Head of caudate nucleus (tissue), 42 donors: ENCODE measurements around the gene EPB41L3.
"Not testable (repeated sequence)": the region's sequence is repeated elsewhere in the genome, so short reads cannot be mapped to it uniquely, and the experiment has no call there.

ENCODE experiments used
- DNase-seq, 42 donors: peaks; one replicate each; pipeline versions ENCODE4 v3.0.0 to v3.0.0-alpha.2; 2020 to 2021; ENCODE audit warnings: mixed read lengths in 7 of 42
- intact Hi-C: fragments of 100-400 bp; cut with DNase I; formaldehyde crosslinking; loops from one replicate; pipeline ENCODE4 v1.15.0; 2022

Gene EPB41L3

GRCh38 chr18:5538544-5538943 is 5.3 kb downstream of the EPB41L3 start:
- intact Hi-C loops: no loop called here
- no peak for DNase-seq

- intact Hi-C loops: no loop called here
- DNase-seq: no peak
Measured at GRCh38 chr18:5537860-5538259, 5.9 kb downstream of the EPB41L3 start.

GRCh38 chr18:5534845-5535244 is 9.0 kb downstream of the EPB41L3 start:
- intact Hi-C loops: no loop called here
- no peak for DNase-seq

- intact Hi-C loops: no loop called here
- DNase-seq: no peak
Measured at GRCh38 chr18:5532066-5532465, 11.7 kb downstream of the EPB41L3 start.

- intact Hi-C loops: no loop called here
- DNase-seq: no peak
Measured at GRCh38 chr18:5530629-5531178, 13.1 kb downstream of the EPB41L3 start.

DNA sequence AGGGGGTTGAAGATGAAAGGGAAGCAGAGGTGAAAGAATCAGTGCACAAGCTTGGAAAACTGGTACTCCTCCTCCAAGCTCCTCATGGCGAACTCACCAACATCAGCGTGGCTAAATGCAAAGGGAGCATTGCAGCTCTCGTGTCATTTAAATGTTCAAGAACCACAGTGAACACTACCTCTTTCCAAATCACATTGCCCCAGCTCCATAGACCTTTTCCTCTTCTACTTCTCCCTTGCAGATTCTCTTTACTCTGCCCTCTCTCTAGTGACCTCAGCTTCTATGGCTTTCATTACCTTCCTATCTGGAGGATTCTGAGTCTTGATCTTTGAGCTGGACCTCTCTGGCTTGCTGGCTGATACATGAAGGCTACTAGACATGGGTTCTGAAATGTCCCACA is 14.3 kb downstream of the EPB41L3 start:
- DNase-seq: no peak
- intact Hi-C loops: no loop called here

DNA sequence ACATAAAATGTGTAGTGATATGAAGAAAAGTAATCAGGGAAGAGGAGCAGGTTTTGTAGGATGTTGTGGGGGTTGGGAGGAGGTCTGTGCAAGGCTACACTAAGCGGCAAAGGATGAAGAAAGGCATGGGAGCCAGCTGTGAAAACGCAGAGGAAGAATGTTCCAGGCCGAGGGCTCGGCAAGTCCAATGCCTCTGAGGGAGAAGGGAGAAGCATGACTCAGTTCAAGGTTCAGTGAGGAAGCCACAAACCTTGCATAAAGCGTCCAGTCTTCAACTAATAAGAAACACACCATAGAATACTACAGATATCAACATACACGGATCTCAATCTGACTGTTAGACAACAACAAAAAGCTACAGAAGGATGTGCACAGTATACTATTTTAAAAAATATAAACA is 16.2 kb downstream of the EPB41L3 start:
- peak in 1 of 42 donors; percentile 31 for DNase-seq
- intact Hi-C loops: no loop called here

DNA sequence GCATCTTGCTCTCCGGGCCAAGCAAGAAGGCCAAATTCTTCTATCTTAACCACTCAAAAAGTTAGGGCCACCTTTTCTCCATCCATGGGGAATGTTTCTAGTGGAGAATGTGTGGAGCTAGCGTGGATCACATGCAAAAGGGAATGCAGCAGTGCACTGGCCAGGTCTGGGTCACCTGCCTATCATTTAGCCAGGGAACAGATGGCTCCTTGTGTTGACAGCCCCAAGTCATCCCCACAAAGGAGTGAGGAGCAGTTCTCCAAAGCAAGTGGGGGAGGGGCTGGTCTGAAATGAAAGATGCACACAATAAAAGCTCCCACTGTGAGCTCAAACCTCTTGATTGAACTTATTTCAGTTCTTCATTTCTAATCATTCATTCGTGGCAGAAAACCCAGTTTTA is 19.1 kb downstream of the EPB41L3 start:
- DNase-seq: no peak
- intact Hi-C loops: no loop called here

DNA sequence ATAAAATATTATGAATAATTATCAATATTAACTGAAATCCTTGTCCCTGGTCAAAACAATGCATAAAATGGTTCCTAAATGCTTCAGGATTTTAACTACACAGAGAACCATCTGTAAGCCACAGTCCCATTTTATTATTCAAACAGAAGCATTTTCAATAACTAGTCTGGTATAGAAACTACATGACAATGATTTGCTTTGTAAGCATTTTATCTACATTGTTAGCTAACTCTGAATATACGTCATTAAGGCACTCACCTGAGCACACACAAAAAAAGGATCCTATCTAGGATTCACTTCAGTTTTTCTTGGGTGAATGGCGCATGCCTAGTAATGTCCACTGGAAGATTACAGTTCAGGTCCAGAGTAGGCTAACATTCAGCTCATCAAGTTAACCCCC is 22.8 kb downstream of the EPB41L3 start:
- no peak for DNase-seq

GRCh38 chr18:5520464-5520863 is 23.3 kb downstream of the EPB41L3 start:
- DNase-seq: no peak
- intact Hi-C loops: no loop called here

More for the DNA sequence above, 22.8 kb downstream of the EPB41L3 start:
- intact Hi-C loops: no loop called here

- intact Hi-C loops: no loop called here
- no peak for DNase-seq
Measured at GRCh38 chr18:5519448-5520298, 24.1 kb downstream of the EPB41L3 start.

DNA sequence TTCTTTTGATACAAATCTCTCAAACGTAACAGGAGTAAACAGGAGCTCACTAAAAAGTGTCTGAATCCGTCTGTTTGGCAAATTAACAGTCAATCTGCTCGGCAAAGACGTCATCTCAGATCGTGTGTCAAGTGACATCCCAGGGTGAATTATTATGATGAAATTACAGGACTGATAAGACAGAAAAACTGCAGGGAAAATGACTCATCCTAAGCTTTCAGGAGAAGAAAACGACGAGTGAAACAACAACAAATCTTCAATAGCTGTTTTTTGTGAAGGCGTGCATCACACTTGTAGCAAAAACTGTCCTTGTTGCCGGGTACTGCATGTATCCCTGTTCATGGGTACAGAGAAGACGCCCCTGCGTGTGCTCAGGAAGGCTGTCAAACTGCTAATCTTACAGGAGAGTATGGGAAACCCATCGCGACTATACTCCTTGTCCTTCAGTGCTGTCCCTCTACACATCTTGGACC is 24.9 kb downstream of the EPB41L3 start:
- DNase-seq: no peak
- intact Hi-C loops: no loop called here

DNA sequence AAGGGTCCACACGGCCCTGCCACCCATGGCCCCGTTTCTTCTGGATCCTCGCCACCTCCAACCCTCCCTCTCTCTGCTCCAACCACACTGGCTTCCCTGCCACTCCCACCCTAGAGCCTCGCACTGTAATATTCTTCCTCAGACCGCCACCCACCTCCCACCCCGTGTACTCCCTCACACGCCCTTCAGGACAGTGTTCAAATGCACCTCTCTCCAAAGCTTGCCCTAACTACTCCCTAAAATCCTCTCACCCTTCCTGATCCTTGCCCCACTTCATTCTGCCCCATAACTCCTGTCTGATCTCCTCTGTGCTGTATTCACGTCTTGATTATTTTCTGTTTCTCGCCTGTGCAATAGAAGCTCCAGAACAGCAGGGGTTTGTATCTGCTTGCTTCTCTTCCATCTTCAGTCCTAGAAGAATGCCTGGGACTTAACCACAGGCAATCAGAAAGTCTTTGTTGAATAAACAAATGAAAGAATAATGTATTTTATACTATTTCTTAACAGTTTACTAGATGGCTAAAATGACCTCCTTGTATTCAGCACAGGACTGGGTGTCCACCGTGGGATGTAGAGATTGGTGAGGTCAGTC is 25.5 kb downstream of the EPB41L3 start:
- intact Hi-C loops: no loop called here
- DNase-seq: no peak

GRCh38 chr18:5516841-5517240 is 27.0 kb downstream of the EPB41L3 start:
- intact Hi-C loops: no loop called here
- no peak for DNase-seq

GRCh38 chr18:5515011-5515784 is 28.6 kb downstream of the EPB41L3 start:
- peak in 1 of 42 donors; percentile 13 for DNase-seq
- intact Hi-C loops: no loop called here

DNA sequence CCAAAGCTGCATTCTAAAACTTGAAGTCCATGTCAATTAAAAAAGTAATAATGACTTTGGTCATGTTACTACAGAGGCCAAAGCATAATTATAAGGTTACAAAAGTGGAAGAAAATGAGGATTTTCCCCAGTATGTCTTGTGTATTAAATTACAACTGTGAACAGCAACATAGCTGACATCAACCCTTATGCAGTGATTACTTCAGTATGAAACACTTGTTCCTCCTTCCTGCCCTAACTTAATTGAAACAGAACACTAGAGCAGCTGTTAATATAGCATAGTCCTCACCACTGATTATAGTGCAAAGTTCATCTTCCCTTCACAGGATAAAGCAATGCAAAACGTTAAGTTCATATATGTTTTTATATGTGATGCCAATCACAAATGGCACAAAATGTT is 29.9 kb downstream of the EPB41L3 start:
- no peak for DNase-seq
- intact Hi-C loops: no loop called here

DNA sequence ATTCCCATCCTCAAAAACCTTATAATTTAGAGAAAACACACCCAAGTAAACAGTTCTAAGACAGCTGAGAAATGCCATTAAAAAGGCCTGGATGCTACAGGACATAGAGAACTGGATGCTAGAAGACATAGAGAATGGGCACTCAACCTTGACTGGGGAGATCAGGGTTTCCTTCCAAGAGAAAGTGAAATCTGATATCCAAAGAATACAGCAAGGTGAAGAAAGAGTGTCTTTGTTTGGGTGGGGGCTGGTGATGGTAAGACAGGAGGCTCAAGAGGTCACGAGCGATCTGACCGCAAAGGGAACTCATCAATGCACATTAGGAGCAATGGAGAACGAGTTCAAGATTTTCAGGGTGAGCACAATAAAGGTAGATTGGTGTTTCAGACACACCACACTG is 31.6 kb downstream of the EPB41L3 start:
- no peak for DNase-seq
- intact Hi-C loops: no loop called here

GRCh38 chr18:5511541-5511940 is 32.3 kb downstream of the EPB41L3 start:
- intact Hi-C loops, DNase-seq: not testable (repeated sequence)

DNA sequence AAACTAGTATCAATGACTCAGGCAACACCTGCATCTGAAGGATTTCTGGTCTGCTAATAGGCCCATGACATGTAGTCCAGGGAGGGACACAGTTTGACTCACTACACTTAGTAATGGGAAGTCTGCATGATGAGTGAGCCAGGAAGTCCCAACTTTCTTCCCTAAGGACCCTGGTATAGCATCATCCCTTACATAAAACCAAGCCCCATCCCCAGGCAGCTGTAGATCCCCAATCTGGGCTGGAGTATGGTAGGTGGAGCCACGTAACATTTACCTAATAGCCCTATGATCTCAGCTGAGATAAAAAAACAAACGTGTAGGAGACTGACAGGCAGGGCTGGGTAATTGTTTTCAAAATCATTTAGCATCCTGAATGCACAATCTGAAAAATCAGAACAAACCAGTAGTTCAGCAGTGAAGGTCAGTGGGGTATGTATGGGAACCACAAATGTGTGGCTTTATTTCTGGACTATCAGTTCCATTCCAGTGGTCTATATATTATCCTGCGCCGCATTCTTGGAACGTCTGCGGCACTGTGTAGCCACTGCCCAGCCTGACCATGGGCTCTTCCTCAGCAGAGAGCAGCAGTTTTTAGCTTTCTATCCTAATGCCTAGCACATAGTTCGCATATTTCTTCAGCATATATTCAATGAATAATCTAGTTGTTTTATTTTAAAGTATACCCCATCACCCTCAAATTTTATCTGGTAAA is 33.5 kb downstream of the EPB41L3 start:
- intact Hi-C loops: no loop called here
- no peak for DNase-seq
